Heart left ventricle (tissue), 16 donors: ENCODE results near the gene ASB9. TPM values are rescaled to one million over a fixed set of nuclear protein-coding genes. Genes with fewer than 3 reads are reported as not detected.

Experiments
- ATAC-seq, 4 donors: fragments of 200-7000 bp; cut with Tn5 transposase; one replicate each; pipeline ENCODE4 v1.9.1; 2020 to 2022; ENCODE audit warnings: moderate library complexity in 4 of 4, mild to moderate bottlenecking in 3 of 4, moderate number of reproducible peaks in 1 of 4
- DNase-seq, 5 donors: peaks; one replicate each; pipeline ENCODE4 v3.0.0-alpha.2; 2020
- H3K27ac ChIP-seq, 12 donors: fragments of 200-600 bp; sonication (generic) in 4 of 12; one replicate each; pipeline versions ENCODE4 v1.5.0 to v1.8.0; 2016 to 2022; ENCODE audit warnings: mild to moderate bottlenecking in 2 of 12
- H3K27me3 ChIP-seq, 9 donors: fragments of 200-600 bp; sonication (generic) in 2 of 9; one replicate each; pipeline versions ENCODE4 v1.5.1 to v1.8.0; 2016 to 2022; ENCODE audit warnings: mild to moderate bottlenecking in 3 of 9
- H3K36me3 ChIP-seq, 9 donors: fragments of 200-600 bp; sonication (generic) in 2 of 9; one replicate each; pipeline versions ENCODE4 v1.5.0 to v1.8.0; 2018 to 2022; ENCODE audit warnings: mild to moderate bottlenecking in 2 of 9
- H3K4me1 ChIP-seq, 12 donors: fragments of 200-600 bp; sonication (generic) in 4 of 12; one replicate each; pipeline versions ENCODE4 v1.5.0 to v1.8.0; 2016 to 2022; ENCODE audit warnings: mild to moderate bottlenecking in 3 of 12
- H3K4me3 ChIP-seq, 12 donors: fragments of 200-600 bp; sonication (generic) in 4 of 12; one replicate each; pipeline versions ENCODE4 v1.5.0 to v1.8.0; 2017 to 2022; ENCODE audit warnings: mild to moderate bottlenecking in 9 of 12, moderate library complexity in 4 of 12
- H3K9me3 ChIP-seq, 12 donors: fragments of 200-600 bp; sonication (generic) in 4 of 12; one replicate each; pipeline versions ENCODE4 v1.5.0 to v1.8.0; 2016 to 2022; ENCODE audit warnings: mild to moderate bottlenecking in 1 of 12
- CTCF ChIP-seq, 12 donors: fragments of 200-600 bp; sonication (generic) in 4 of 12; IDR thresholded peaks; one replicate each; pipeline versions ENCODE4 v1.5.0 to v1.8.0; 2018 to 2022; ENCODE audit warnings: antibody characterized with exemption in 12 of 12, mild to moderate bottlenecking in 5 of 12
- POLR2A ChIP-seq, 2 donors: fragments of 450-650 bp; IDR thresholded peaks; one replicate each; pipeline ENCODE4 v1.6.1; 2017; ENCODE audit warnings: antibody characterized with exemption in 2 of 2, mild to moderate bottlenecking in 2 of 2, moderate library complexity in 2 of 2
- WGBS, 4 donors: extraction: QIAGEN DNeasy Blood & Tissue Kit in 2 of 4; methylation state at CpG; one replicate each; pipeline versions ENCODE4 v1.1.5 to v1.1.7; 2013 to 2018; 5-methylcytosine and 5-hydroxymethylcytosine counted together
- intact Hi-C, 10 donors: fragments of 100-400 bp; cut with DNase I; formaldehyde crosslinking; loops; one replicate each; pipeline versions ENCODE4 v1.11.1 to v1.14.2; 2022
- polyA plus RNA-seq, 2 donors: library from polyadenylated mRNA; stranded (reverse); fragments of 200-250 nt; gene quantifications; one replicate each; pipeline ENCODE4 v1.2.3, GENCODE V29; 2013
- total RNA-seq, 9 donors: library from RNA; depleted of rRNA in 2 of 9; stranded (reverse); fragments of >200 nt in 2 of 9; fragmentation: NEBNext Ultra II Directional in 3 of 9; extraction: Animal tissue kit (Norgen Biotek cat#: 25700) in 3 of 9; gene quantifications; one replicate each; pipeline versions ENCODE4 v1.1.0 to v1.2.4, GENCODE V29; 2016 to 2023
- donor health status: ischemic (EF 13 %, LVEDD 7.1; RV severe dilation, severe dysfunction).
- donor health status: healthy with polysubstance abuse.
- donor health status: DM: no; HTN: yes; CAD: no.
- donor health status: DM: no; HTN: no; CAD: no.
- donor health status: ischemic (EF 25% LVEDD 6.9; RV normal size, moderate dysfunction).
- donor health status: ischemic (EF 25% LVEDD 5.7; RV mildly dilated, moderate dysfunction).
- donor health status: healthy.
- donor health status: DM: yes; HTN: yes; CAD: no.
- donor health status: ischemic (EF 35%, LVEDD 5.7; RV mildly dilated, moderate dysfunction).
- donor health status: nonischemic (EF 11% LVEDD 7.7; RV severe dilation, severe dysfunction).
- donor health status: DM: yes; HTN: yes; CAD: no.
- donor health status: PGD.
- donor health status: ischemic (EF 29% LVEDD 5.4; RV normal size, mild dysfunction).
- donor health status: nonischemic (EF 23%, LVEDD 6.1; RV moderate dilation, normal function).

The ASB9 gene
- total and polyA plus RNA-seq, 11 donors: 0.37 to 2.8 (median 1.4) TPM

- Histone ChIP-seq H3K27ac (no peak overlapping the region), H3K4me1 (no peaks in the 10 kb centered on the region), H3K9me3 (no peaks in the 10 kb centered on the region), H3K4me3 (no peak overlapping the region), H3K27me3 (peaks cover 0 to 9% (median 0%) of the 10 kb centered on the region in 9 donors), H3K36me3 (no peaks in the 10 kb centered on the region)
- intact Hi-C loops: loop anchor here in 1 of 10 donors (5.0 kb wide), 1 partner anchor 1194 kb away; no protein-coding TSS in a partner anchor
- 80 to 94% (median 91%) methylated on average over 3 of the region's 3 CpGs for WGBS, 4 donors
- ATAC-seq (no peak), DNase-seq (no peak)
- TF ChIP-seq POLR2A (IDR thresholded peaks at IDR 0.05): no peak
- no peak for TF ChIP-seq CTCF (IDR thresholded peaks at IDR 0.05)
These were observed 33.7 kb downstream of the ASB9 start for GRCh38 chrX:15236146-15236545.

GRCh38 chrX:15235001-15235400 lies 34.9 kb downstream of the ASB9 start:
- no peak for DNase-seq
- TF ChIP-seq CTCF (IDR thresholded peaks at IDR 0.05) (no peak), POLR2A (IDR thresholded peaks at IDR 0.05) (no peak)
- H3K27me3 ChIP-seq: peaks cover 0 to 9% (median 0%) of the 10 kb centered on the region in 9 donors
- H3K4me3 ChIP-seq: no peak overlapping the region
- H3K36me3 ChIP-seq: no peaks in the 10 kb centered on the region
- 32 to 52% (median 46%) methylated on average over 1 of the region's 1 CpG for WGBS, 4 donors
- ATAC-seq: no peak
- intact Hi-C loops: loop anchor here in 1 of 10 donors (5.0 kb wide), 1 partner anchor 1193 kb away; no protein-coding TSS in a partner anchor
- no peaks in the 10 kb centered on the region for H3K9me3 ChIP-seq
- no peaks in the 10 kb centered on the region for H3K4me1 ChIP-seq
- H3K27ac ChIP-seq: no peak overlapping the region

GRCh38 chrX:15233416-15234015 lies 36.4 kb downstream of the ASB9 start:
- Histone ChIP-seq H3K4me1 (no peaks in the 10 kb centered on the region), H3K27me3 (peaks cover 0 to 9% (median 0%) of the 10 kb centered on the region in 9 donors), H3K9me3 (no peaks in the 10 kb centered on the region), H3K27ac (no peak overlapping the region), H3K36me3 (no peaks in the 10 kb centered on the region), H3K4me3 (no peak overlapping the region)
- no peak for ATAC-seq
- 48 to 84% (median 73%) methylated on average over 3 of the region's 3 CpGs for WGBS, 4 donors
- TF ChIP-seq CTCF (IDR thresholded peaks at IDR 0.05) (no peak), POLR2A (IDR thresholded peaks at IDR 0.05) (no peak)
- intact Hi-C loops: no loop called here
- no peak for DNase-seq

GRCh38 chrX:15224747-15225146 lies 45.1 kb downstream of the ASB9 start:
- H3K36me3 ChIP-seq: no peaks in the 10 kb centered on the region
- no peaks in the 10 kb centered on the region for H3K27me3 ChIP-seq
- DNase-seq (no peak), ATAC-seq (no peak)
- intact Hi-C loops: no loop called here
- H3K4me3 ChIP-seq: no peak overlapping the region
- no peak for TF ChIP-seq POLR2A (IDR thresholded peaks at IDR 0.05)
- no peak for TF ChIP-seq CTCF (IDR thresholded peaks at IDR 0.05)
- H3K4me1 ChIP-seq: no peaks in the 10 kb centered on the region
- WGBS, 4 donors: 65 to 89% (median 80%) methylated on average over 1 of the region's 1 CpG
- H3K9me3 ChIP-seq: no peaks in the 10 kb centered on the region
- no peak overlapping the region for H3K27ac ChIP-seq
